Loucy (cell line): ENCODE results near the gene INPP4B.

Experiments used
- H2AFZ ChIP-seq: fragments of 200-600 bp; sonication (generic); 2 replicates; pipeline ENCODE4 v1.6.0; 2016; ENCODE audit warnings: antibody characterized with exemption, mild to moderate bottlenecking, low read length, moderate library complexity
- H3F3A ChIP-seq: fragments of 200-600 bp; 2 replicates; pipeline ENCODE4 v1.6.0; 2016; ENCODE audit warnings: antibody characterized with exemption, low read depth, mild to moderate bottlenecking
- H3K27me3 ChIP-seq: fragments of 200-600 bp; sonication (generic); 2 replicates; pipeline ENCODE4 v1.6.1; 2014; ENCODE audit warnings: low read length, mild to moderate bottlenecking; ENCODE audit not compliant: insufficient read depth, poor library complexity, severe bottlenecking
- H3K36me3 ChIP-seq: fragments of 200-600 bp; sonication (generic); 2 replicates; pipeline ENCODE4 v1.6.1; 2016; ENCODE audit warnings: low read length; ENCODE audit not compliant: insufficient read depth
- H3K4me1 ChIP-seq: fragments of 200-600 bp; sonication (generic); 2 replicates; pipeline ENCODE4 v1.5.1; 2014; ENCODE audit warnings: low read length, mild to moderate bottlenecking; ENCODE audit not compliant: insufficient read depth, poor library complexity, severe bottlenecking
- H3K4me2 ChIP-seq: fragments of 200-600 bp; sonication (generic); 2 replicates; pipeline ENCODE4 v1.6.0; 2014; ENCODE audit warnings: antibody characterized with exemption, low read length, low read depth, mild to moderate bottlenecking; ENCODE audit not compliant: poor library complexity, severe bottlenecking
- H3K4me3 ChIP-seq: fragments of 200-600 bp; sonication (generic); 2 replicates; pipeline ENCODE4 v1.5.1; 2014; ENCODE audit warnings: low read length, mild to moderate bottlenecking, mixed read lengths; ENCODE audit not compliant: poor library complexity, severe bottlenecking
- H3K79me2 ChIP-seq: fragments of 200-600 bp; sonication (generic); 2 replicates; pipeline ENCODE4 v1.6.1; 2014; ENCODE audit warnings: low read length; ENCODE audit not compliant: insufficient read depth
- H3K9ac ChIP-seq: fragments of 200-600 bp; sonication (generic); 2 replicates; pipeline ENCODE4 v1.6.0; 2014; ENCODE audit warnings: mild to moderate bottlenecking, low read depth, low read length, moderate library complexity; ENCODE audit not compliant: poor library complexity, severe bottlenecking
- H3K9me2 ChIP-seq: fragments of 200-600 bp; sonication (generic); replicated peaks from 2 replicates; pipeline ENCODE4 v1.6.1; 2016; ENCODE audit warnings: low read depth, low read length, mixed read lengths
- H3K9me3 ChIP-seq: fragments of 200-600 bp; sonication (generic); 2 replicates; pipeline ENCODE4 v1.6.1; 2014; ENCODE audit warnings: mild to moderate bottlenecking, antibody characterized with exemption, low read length, low read depth; ENCODE audit not compliant: insufficient read depth
- H4K20me1 ChIP-seq: fragments of 200-600 bp; sonication (generic); 2 replicates; pipeline ENCODE4 v1.6.0; 2014; ENCODE audit warnings: antibody characterized with exemption, low read length, mild to moderate bottlenecking; ENCODE audit not compliant: insufficient read depth, poor library complexity, severe bottlenecking
- EZH2phosphoT487 ChIP-seq: fragments of 200-600 bp; IDR thresholded peaks from 2 replicates; pipeline ENCODE4 v1.6.1; 2018; ENCODE audit warnings: antibody characterized with exemption, mild to moderate bottlenecking, moderate library complexity, borderline replicate concordance
- TF ChIP-seq, protein P1 (sequence below): fragments of 200-600 bp; sonication (generic); conservative IDR thresholded peaks from 2 replicates; pipeline ENCODE4 v1.5.1; 2014; ENCODE audit warnings: mild to moderate bottlenecking, antibody characterized with exemption, low read length

Gene INPP4B

GRCh38 chr4:142248946-142249345 lies 597.2 kb downstream of the INPP4B start:
- TF ChIP-seq, protein P1, sequence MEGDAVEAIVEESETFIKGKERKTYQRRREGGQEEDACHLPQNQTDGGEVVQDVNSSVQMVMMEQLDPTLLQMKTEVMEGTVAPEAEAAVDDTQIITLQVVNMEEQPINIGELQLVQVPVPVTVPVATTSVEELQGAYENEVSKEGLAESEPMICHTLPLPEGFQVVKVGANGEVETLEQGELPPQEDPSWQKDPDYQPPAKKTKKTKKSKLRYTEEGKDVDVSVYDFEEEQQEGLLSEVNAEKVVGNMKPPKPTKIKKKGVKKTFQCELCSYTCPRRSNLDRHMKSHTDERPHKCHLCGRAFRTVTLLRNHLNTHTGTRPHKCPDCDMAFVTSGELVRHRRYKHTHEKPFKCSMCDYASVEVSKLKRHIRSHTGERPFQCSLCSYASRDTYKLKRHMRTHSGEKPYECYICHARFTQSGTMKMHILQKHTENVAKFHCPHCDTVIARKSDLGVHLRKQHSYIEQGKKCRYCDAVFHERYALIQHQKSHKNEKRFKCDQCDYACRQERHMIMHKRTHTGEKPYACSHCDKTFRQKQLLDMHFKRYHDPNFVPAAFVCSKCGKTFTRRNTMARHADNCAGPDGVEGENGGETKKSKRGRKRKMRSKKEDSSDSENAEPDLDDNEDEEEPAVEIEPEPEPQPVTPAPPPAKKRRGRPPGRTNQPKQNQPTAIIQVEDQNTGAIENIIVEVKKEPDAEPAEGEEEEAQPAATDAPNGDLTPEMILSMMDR: no peak
- no peak for TF ChIP-seq EZH2phosphoT487
- H3K4me2 ChIP-seq: no peak overlapping the region
- H2AFZ ChIP-seq: no peak overlapping the region
- H3K9me2 ChIP-seq: no peaks in the 10 kb centered on the region
- H3K9me3 ChIP-seq: no peaks in the 10 kb centered on the region
- H3K36me3 ChIP-seq: peaks cover 10% of the 10 kb centered on the region; the same call in 1 of the 2 replicates
- H3K4me1 ChIP-seq: no peaks in the 10 kb centered on the region
- no peaks in the 10 kb centered on the region for H3K79me2 ChIP-seq
- no peaks in the 10 kb centered on the region for H3F3A ChIP-seq
- H3K27me3 ChIP-seq: no peaks in the 10 kb centered on the region
- H3K4me3 ChIP-seq: no peak overlapping the region
- H3K9ac ChIP-seq: no peak overlapping the region
- H4K20me1 ChIP-seq: no peaks in the 10 kb centered on the region

GRCh38 chr4:142243255-142243654 lies 602.8 kb downstream of the INPP4B start:
- Histone ChIP-seq H3K9me2 (no peaks in the 10 kb centered on the region), H3K79me2 (no peaks in the 10 kb centered on the region), H3K36me3 (peaks cover 3% of the 10 kb centered on the region; the same call in 1 of the 2 replicates), H3K4me1 (no peaks in the 10 kb centered on the region), H3K4me3 (no peak overlapping the region), H2AFZ (no peak overlapping the region), H3K4me2 (no peak overlapping the region), H3F3A (no peaks in the 10 kb centered on the region), H3K9ac (no peak overlapping the region), H3K27me3 (no peaks in the 10 kb centered on the region), H3K9me3 (no peaks in the 10 kb centered on the region), H4K20me1 (no peaks in the 10 kb centered on the region)
- no peak for TF ChIP-seq EZH2phosphoT487
- TF ChIP-seq, protein P1: no peak

DNA sequence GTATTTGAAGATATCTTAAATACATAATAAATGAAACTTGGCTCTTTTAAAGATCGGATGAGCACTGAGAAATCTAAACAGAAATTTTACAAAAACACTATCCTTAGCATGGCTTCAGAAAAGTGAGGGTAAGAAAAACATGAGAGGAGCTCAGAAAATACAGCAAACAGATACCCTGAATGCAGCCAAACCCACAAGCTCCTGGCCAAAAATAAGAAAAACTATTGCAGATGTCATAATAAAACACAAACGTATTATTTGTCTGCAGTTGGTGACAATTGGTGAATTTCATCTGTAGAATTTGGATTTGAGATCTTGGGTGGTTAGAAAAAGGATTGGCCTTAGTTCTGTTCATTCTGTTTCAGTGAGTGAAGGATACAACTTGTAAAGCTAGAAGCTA lies 603.9 kb downstream of the INPP4B start:
- no peaks in the 10 kb centered on the region for H3K79me2 ChIP-seq
- H3K9me2 ChIP-seq: no peaks in the 10 kb centered on the region
- no peak overlapping the region for H3K4me3 ChIP-seq
- H3F3A ChIP-seq: no peaks in the 10 kb centered on the region
- no peaks in the 10 kb centered on the region for H3K9me3 ChIP-seq
- no peak overlapping the region for H3K9ac ChIP-seq
- no peaks in the 10 kb centered on the region for H3K4me1 ChIP-seq
- no peaks in the 10 kb centered on the region for H3K27me3 ChIP-seq
- H4K20me1 ChIP-seq: no peaks in the 10 kb centered on the region
- H2AFZ ChIP-seq: no peak overlapping the region
- H3K36me3 ChIP-seq: peaks cover 7% of the 10 kb centered on the region; the same call in 1 of the 2 replicates
- no peak overlapping the region for H3K4me2 ChIP-seq
- TF ChIP-seq EZH2phosphoT487: no peak
- TF ChIP-seq, protein P1: no peak
